ENCODE results near the gene FSHR. TPM values are rescaled to one million over a fixed set of nuclear protein-coding genes. Genes with fewer than 3 reads are reported as not detected.

The FSHR gene
- total and polyA plus RNA-seq, 2 of the 8 experiments (the other 6 are each of a cell fraction or from before 2014, with no cell fraction given), result not detected

GRCh38 chr2:49105506-49105905 is 48.8 kb downstream of the FSHR start:
- Histone ChIP-seq H3K79me2 (ENCODE audit: control insufficient read depth in 1 of 2, insufficient read depth in 2 of 2, low read length in 2 of 2) (no peaks in the 10 kb centered on the region), H3K23ac (ENCODE audit: insufficient read length) (no peak overlapping the region), H2BK120ac (replicated peaks; ENCODE audit: low read depth, low read length) (no peak overlapping the region), H3K4ac (replicated peaks; ENCODE audit: insufficient read length, low read depth, low read length) (no peak overlapping the region), H3K4me3 (ENCODE audit: extremely low read depth in 1 of 4, insufficient read depth in 2 of 4, low read depth in 3 of 4, low read length in 4 of 4) (no peak overlapping the region), H2AFZ (ENCODE audit: low read length) (no peak overlapping the region), H3K36me3 (ENCODE audit: control insufficient read depth in 2 of 4, insufficient read depth in 4 of 4, low read length in 3 of 4) (no peaks in the 10 kb centered on the region), H3K27me3 (replicated peaks in 1 of 4; ENCODE audit: control insufficient read depth in 3 of 4, extremely low read depth in 1 of 4, insufficient read depth in 3 of 4, low read length in 3 of 4) (no peaks in the 10 kb centered on the region), H3K4me1 (replicated peaks in 1 of 4; ENCODE audit: control insufficient read depth in 3 of 4, insufficient read depth in 4 of 4, low read length in 3 of 4) (no peaks in the 10 kb centered on the region), H2BK20ac (ENCODE audit: low read length) (no peak overlapping the region), H3K9me3 (ENCODE audit: insufficient read depth in 2 of 2, low read depth in 1 of 2, low read length in 1 of 2) (no peaks in the 10 kb centered on the region), H4K20me1 (replicated peaks in 1 of 2; ENCODE audit: control insufficient read depth in 1 of 2, insufficient read depth in 2 of 2, low read length in 2 of 2) (no peaks in the 10 kb centered on the region), H2AK5ac (ENCODE audit: low read depth, low read length) (no peak overlapping the region), H3K27ac (ENCODE audit: low read depth, low read length) (no peak overlapping the region), H4K8ac (ENCODE audit: extremely low read depth, insufficient read depth, low read length) (no peak overlapping the region), H3K14ac (ENCODE audit: insufficient read length) (no peak overlapping the region), H4K91ac (replicated peaks; ENCODE audit: insufficient read length, low read length) (no peak overlapping the region), H3K56ac (replicated peaks; ENCODE audit: insufficient read length, low read depth, low read length) (no peak overlapping the region), H3K18ac (ENCODE audit: extremely low read depth, low read length) (no peak overlapping the region), H2BK15ac (ENCODE audit: low read length) (no peak overlapping the region), H3K9ac (replicated peaks in 1 of 4; ENCODE audit: extremely low read depth in 1 of 4, low read depth in 3 of 4, low read length in 3 of 4) (no peak overlapping the region), H3K4me2 (ENCODE audit: insufficient read depth in 1 of 2, low read depth in 2 of 2, low read length in 2 of 2) (no peak overlapping the region), H4K5ac (ENCODE audit: insufficient read length, low read depth, low read length) (no peak overlapping the region), H3K23me2 (ENCODE audit: low read depth, low read length) (no peaks in the 10 kb centered on the region), H2BK5ac (ENCODE audit: low read depth, low read length) (no peak overlapping the region), H2BK12ac (ENCODE audit: low read depth, low read length) (no peak overlapping the region), H3K79me1 (ENCODE audit: low read depth, low read length) (no peaks in the 10 kb centered on the region)
- ChIA-PET POLR2A (ENCODE audit: partially characterized antibody) (no interaction called here), CTCF (ENCODE audit: partially characterized antibody) (interaction anchor here (1.2 kb wide), 1 partner anchor 10 kb away, joined by 3 read pairs; no protein-coding TSS in a partner anchor)
- FAIRE-seq (no peak), DNase-seq (ENCODE audit: low read depth in 1 of 2, low spot score in 2 of 2) (no peak)
- 93% methylated on average over 2 of the region's 2 CpGs; no CpG with 5 or more reads in 1 of the 2 experiments for WGBS, 2 experiments (ENCODE audit: extremely low coverage in 1 of 2, insufficient coverage in 1 of 2, insufficient read length in 1 of 2, insufficient replicate concordance in 2 of 2, low coverage in 1 of 2, low lambda C conversion rate in 2 of 2, missing lambda C conversion rate in 1 of 2)
- no peak for TF ChIP-seq POLR2A (IDR thresholded peaks at IDR 0.05; ENCODE audit: control extremely low read depth in 1 of 2, low read depth in 2 of 2, low read length in 2 of 2)
- no peak for TF ChIP-seq JUN (IDR thresholded peaks at IDR 0.05; ENCODE audit: low read depth, low read length)
- no peak for TF ChIP-seq SUZ12 (IDR thresholded peaks at IDR 0.05; ENCODE audit: low read length)
- no peak for TF ChIP-seq BCL11A (IDR thresholded peaks at IDR 0.05; ENCODE audit: low read depth in 2 of 2, low read length in 2 of 2)
- TF ChIP-seq SRF (IDR thresholded peaks at IDR 0.05; ENCODE audit: low read depth, low read length), result no peak
- no peak for TF ChIP-seq BACH1 (IDR thresholded peaks at IDR 0.05; ENCODE audit: low read length)
- no peak for TF ChIP-seq EGR1 (IDR thresholded peaks at IDR 0.05; ENCODE audit: borderline replicate concordance, low read depth, low read length)
- no peak for TF ChIP-seq MAX (IDR thresholded peaks at IDR 0.05)
- TF ChIP-seq TAF7 (optimal IDR thresholded peaks at IDR 0.05; ENCODE audit: borderline replicate concordance, low read depth, low read length), result no peak
- no peak for TF ChIP-seq RNF2 (IDR thresholded peaks at IDR 0.05; ENCODE audit: borderline replicate concordance, low read depth, low read length, missing control alignments, poor library complexity, severe bottlenecking)
- TF ChIP-seq SIRT6 (IDR thresholded peaks at IDR 0.05; ENCODE audit: low read length), result no peak
- no peak for TF ChIP-seq SIX5 (IDR thresholded peaks at IDR 0.05; ENCODE audit: low read depth, low read length)
- TF ChIP-seq MAFK (IDR thresholded peaks at IDR 0.05; ENCODE audit: low read depth, low read length), result no peak
- TF ChIP-seq TCF12 (IDR thresholded peaks at IDR 0.05; ENCODE audit: low read depth, low read length), result no peak
- no peak for TF ChIP-seq CREB1 (IDR thresholded peaks at IDR 0.05)
- TF ChIP-seq KDM1A (IDR thresholded peaks at IDR 0.05; ENCODE audit: borderline replicate concordance, low read length), result no peak
- TF ChIP-seq TEAD4 (IDR thresholded peaks at IDR 0.05; ENCODE audit: low read depth, low read length), result no peak
